Measurements from ENCODE around the gene PGRMC1.
"Not testable (repeated sequence)": the region's sequence is repeated elsewhere in the genome, so short reads cannot be mapped to it uniquely, and the experiment has no call there.

The PGRMC1 gene

DNA sequence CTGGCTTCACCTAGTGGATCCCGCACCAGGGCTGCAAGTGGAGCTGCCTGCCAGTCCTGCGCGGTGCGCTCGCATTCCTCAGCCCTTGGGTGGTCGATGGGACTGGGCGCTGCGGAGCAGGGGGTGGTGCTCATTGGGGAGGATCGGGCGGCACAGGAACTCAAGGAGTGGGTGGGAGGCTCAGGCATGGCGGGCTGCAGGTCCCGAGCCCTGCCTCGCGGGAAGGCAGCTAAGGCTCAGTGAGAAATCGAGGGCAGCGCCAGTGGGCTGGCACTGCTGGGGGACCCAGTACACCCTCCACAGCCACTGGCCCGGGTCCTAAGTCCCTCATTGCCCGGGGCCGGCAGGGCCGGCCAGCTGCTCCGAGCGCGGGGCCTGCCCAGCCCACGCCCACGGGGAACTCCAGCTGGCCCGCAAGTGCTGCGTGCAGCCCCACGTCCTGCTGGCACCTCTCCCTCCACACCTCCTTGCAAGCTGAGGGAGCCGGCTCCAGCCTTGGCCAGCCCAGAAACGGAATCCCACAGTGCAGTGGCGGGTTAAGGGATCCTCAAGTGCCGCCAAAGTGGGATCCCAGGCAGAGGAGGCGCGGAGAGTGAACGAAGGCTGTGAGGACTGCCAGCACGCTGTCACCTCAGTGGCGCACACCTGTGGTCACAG lies 27.6 kb upstream of the PGRMC1 start:
- no peaks in the 10 kb centered on the region for H3K27me3 Mint-ChIP-seq (ENCODE audit: low read depth)
- TF ChIP-seq, protein P1, sequence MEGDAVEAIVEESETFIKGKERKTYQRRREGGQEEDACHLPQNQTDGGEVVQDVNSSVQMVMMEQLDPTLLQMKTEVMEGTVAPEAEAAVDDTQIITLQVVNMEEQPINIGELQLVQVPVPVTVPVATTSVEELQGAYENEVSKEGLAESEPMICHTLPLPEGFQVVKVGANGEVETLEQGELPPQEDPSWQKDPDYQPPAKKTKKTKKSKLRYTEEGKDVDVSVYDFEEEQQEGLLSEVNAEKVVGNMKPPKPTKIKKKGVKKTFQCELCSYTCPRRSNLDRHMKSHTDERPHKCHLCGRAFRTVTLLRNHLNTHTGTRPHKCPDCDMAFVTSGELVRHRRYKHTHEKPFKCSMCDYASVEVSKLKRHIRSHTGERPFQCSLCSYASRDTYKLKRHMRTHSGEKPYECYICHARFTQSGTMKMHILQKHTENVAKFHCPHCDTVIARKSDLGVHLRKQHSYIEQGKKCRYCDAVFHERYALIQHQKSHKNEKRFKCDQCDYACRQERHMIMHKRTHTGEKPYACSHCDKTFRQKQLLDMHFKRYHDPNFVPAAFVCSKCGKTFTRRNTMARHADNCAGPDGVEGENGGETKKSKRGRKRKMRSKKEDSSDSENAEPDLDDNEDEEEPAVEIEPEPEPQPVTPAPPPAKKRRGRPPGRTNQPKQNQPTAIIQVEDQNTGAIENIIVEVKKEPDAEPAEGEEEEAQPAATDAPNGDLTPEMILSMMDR (IDR thresholded peaks at IDR 0.05; ENCODE audit: unreplicated experiment in 3 of 3) = no peak
- H3K9me3 Mint-ChIP-seq = peaks cover 17% of the 10 kb centered on the region
- no peaks in the 10 kb centered on the region for H3K36me3 Mint-ChIP-seq (ENCODE audit: low read depth)
- H3K27ac Mint-ChIP-seq = no peak overlapping the region
- H3K4me3 Mint-ChIP-seq = no peak overlapping the region
- H3K4me1 Mint-ChIP-seq = no peaks in the 10 kb centered on the region

DNA sequence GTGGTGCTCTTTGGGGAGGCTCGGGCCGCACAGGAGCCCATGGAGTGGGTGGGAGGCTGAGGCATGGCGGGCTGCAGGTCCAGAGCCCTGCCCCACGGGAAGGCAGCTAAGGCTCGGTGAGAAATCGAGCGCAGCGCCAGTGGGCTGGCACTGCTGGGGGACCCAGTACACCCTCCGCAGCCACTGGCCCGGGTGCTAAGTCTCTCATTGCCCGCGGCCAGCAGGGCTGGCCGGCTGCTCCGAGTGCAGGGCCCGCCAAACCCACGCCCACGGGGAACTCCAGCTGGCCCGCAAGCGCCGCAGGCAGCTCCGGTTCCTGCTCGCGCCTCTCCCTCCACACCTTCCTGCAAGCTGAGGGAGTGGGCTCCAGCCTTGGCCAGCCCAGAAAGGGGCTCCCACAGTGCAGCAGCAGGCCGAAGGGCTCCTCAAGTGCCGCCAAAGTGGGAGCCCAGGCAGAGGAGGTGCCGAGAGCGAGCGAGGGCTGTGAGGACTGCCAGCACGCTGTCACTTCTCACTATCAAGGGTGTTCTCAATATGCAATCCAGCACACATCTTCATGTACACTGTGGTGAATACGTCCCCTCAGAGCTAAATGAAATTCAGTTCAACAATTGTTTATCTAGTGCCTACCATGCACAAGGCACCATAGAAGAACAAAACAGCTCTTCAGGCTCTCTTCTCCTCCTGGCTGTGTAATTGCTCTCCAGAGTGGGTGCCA lies 25.0 kb upstream of the PGRMC1 start:
- peak overlapping the region in 2 of 3 experiments; percentile 61 to 62 for H3K27ac Mint-ChIP-seq
- not testable (repeated sequence) for H3K4me3 Mint-ChIP-seq; H3K27me3 Mint-ChIP-seq (ENCODE audit: low read depth); H3K36me3 Mint-ChIP-seq (ENCODE audit: low read depth)
- peaks cover 10% of the 10 kb centered on the region for H3K9me3 Mint-ChIP-seq
- H3K4me1 Mint-ChIP-seq = peaks cover 15% of the 10 kb centered on the region

DNA sequence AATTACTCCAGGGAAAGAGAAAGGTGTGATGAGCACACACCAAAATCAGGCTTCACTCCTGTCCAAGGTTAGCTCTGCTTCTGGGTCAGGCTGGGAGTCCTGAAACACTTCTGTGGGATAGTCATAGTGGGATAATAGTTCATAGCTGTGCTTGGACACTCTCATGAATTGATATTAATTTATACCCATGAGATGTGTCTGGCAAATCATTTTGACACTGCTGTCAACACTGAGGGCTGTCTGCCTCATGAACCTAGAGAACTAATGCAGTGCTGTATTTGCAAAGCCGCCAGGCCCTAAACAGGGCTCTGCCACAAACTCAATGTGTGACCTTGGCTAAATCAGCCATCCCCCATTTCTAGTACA lies 24.5 kb upstream of the PGRMC1 start:
- TF ChIP-seq, protein P1 (IDR thresholded peaks at IDR 0.05; ENCODE audit: unreplicated experiment in 3 of 3) = no peak
- H3K36me3 Mint-ChIP-seq (ENCODE audit: low read depth) = no peaks in the 10 kb centered on the region
- H3K4me3 Mint-ChIP-seq = no peak overlapping the region
- peaks cover 15% of the 10 kb centered on the region for H3K4me1 Mint-ChIP-seq
- peak overlapping the region; percentile 7 to 62 (median 61) for H3K27ac Mint-ChIP-seq
- H3K9me3 Mint-ChIP-seq = peaks cover 7% of the 10 kb centered on the region
- H3K27me3 Mint-ChIP-seq (ENCODE audit: low read depth) = no peaks in the 10 kb centered on the region

DNA sequence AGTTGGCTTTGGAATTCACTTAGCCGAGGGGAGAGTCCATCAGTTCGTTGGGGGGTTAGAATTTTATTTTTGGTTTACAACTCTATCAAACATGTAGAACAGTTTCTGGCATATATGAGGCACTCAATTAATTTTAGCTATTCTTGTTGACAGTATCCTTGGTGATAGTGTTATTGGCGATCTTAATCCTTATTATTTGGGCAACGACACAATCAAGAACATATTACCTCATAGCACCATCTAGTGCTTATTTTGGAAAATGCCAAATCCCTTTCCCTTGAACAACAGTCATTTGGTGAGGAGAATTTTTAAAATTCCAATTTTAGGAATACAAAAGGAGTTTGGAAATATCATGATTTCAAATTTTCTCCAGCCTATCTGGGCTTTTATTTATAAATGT lies 17.9 kb upstream of the PGRMC1 start:
- no peaks in the 10 kb centered on the region for H3K27me3 Mint-ChIP-seq (ENCODE audit: low read depth)
- TF ChIP-seq, protein P1 (IDR thresholded peaks at IDR 0.05; ENCODE audit: unreplicated experiment in 3 of 3) = peak; percentile 31 to 44 (median 40)
- H3K4me1 Mint-ChIP-seq = peaks cover 15% of the 10 kb centered on the region
- peaks cover 3% of the 10 kb centered on the region for H3K9me3 Mint-ChIP-seq
- no peak overlapping the region for H3K4me3 Mint-ChIP-seq
- no peaks in the 10 kb centered on the region for H3K36me3 Mint-ChIP-seq (ENCODE audit: low read depth)
- peak overlapping the region in 2 of 3 experiments; percentile 79 to 88 for H3K27ac Mint-ChIP-seq

DNA sequence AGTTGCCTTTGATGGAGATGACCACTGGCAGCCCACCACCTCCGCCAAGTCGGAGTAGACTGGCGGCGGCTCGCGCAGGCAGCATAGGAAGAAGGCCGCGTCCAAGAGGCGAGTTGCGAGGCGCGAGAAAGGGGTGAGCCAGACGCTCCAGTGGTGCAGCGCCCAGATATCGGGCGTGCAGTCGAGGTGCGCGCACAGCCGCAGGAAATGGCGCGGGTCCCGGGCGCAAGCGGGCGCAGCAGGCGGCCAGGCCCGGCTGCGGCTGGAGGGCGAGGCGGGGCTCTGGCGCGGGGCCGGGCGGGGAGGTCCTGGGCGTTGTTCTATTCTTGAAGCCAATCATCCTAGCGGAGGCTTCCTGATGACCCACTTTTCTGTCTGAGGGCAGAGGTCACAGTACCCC lies 13.2 kb upstream of the PGRMC1 start:
- Mint-ChIP-seq H3K36me3 (ENCODE audit: low read depth) (no peaks in the 10 kb centered on the region), H3K9me3 (peaks cover 13% of the 10 kb centered on the region), H3K27me3 (ENCODE audit: low read depth) (no peaks in the 10 kb centered on the region), H3K4me1 (peaks cover 24% of the 10 kb centered on the region), H3K27ac (peak overlapping the region in 2 of 3 experiments; percentile 57 to 66), H3K4me3 (no peak overlapping the region)
- TF ChIP-seq, protein P1 (IDR thresholded peaks at IDR 0.05; ENCODE audit: unreplicated experiment in 3 of 3) = no peak

DNA sequence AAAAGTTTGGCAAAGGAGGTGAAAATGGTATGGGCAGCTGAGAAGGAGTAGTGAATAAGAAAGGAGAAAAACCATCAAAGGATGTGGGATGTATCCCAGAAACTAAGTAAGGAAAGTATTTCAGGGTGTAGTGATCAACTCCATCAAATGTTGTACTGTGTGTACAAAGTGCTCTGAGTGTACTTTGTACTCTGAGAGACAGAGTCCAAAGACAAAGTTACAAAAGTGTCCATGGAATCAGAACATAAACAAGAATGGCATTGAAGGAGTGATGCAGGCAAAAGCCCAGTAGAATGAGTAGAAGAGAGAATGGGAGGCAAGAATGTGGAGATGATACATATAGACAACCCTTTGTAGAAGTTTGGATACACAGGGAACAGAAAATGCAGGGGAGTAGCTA lies 12.3 kb upstream of the PGRMC1 start:
- H3K27me3 Mint-ChIP-seq (ENCODE audit: low read depth) = no peaks in the 10 kb centered on the region
- no peaks in the 10 kb centered on the region for H3K36me3 Mint-ChIP-seq (ENCODE audit: low read depth)
- H3K27ac Mint-ChIP-seq = peak overlapping the region in 2 of 3 experiments; percentile 57 to 66
- peaks cover 13% of the 10 kb centered on the region for H3K9me3 Mint-ChIP-seq
- H3K4me3 Mint-ChIP-seq = no peak overlapping the region
- TF ChIP-seq, protein P1 (IDR thresholded peaks at IDR 0.05; ENCODE audit: unreplicated experiment in 3 of 3) = no peak
- peaks cover 30% of the 10 kb centered on the region for H3K4me1 Mint-ChIP-seq
